DMS79 (cell line): Measurements from ENCODE around the gene ARSD.
"Not testable (repeated sequence)": the region's sequence is repeated elsewhere in the genome, so short reads cannot be mapped to it uniquely, and the experiment has no call there.

ENCODE experiments used
- DNase-seq: peaks from one replicate; lab custom pipeline; 2025; lab: John Stamatoyannopoulos, UW

The ARSD gene

GRCh38 chrX:2892816-2893215 lies 36.3 kb downstream of the ARSD start:
- DNase-seq: no peak

GRCh38 chrX:2890536-2891460 lies 38.3 kb downstream of the ARSD start:
- DNase-seq: not testable (repeated sequence)

GRCh38 chrX:2889706-2890490 lies 39.2 kb downstream of the ARSD start:
- DNase-seq: not testable (repeated sequence)

GRCh38 chrX:2889045-2889605 lies 40.0 kb downstream of the ARSD start:
- DNase-seq: no peak

GRCh38 chrX:2888309-2888708 lies 40.8 kb downstream of the ARSD start:
- DNase-seq: no peak

- DNase-seq: no peak
These were observed 45.4 kb downstream of the ARSD start for GRCh38 chrX:2883770-2884169.

- DNase-seq: no peak
These were observed 49.5 kb downstream of the ARSD start for GRCh38 chrX:2879670-2880069.

GRCh38 chrX:2878563-2878962 lies 50.6 kb downstream of the ARSD start:
- no peak for DNase-seq

GRCh38 chrX:2875798-2876399 lies 53.2 kb downstream of the ARSD start:
- no peak for DNase-seq

GRCh38 chrX:2875136-2875481 lies 54.0 kb downstream of the ARSD start:
- no peak for DNase-seq

GRCh38 chrX:2874222-2875135 lies 54.7 kb downstream of the ARSD start:
- no peak for DNase-seq

GRCh38 chrX:2872671-2873277 lies 56.4 kb downstream of the ARSD start:
- no peak for DNase-seq

- no peak for DNase-seq
These were observed 57.3 kb downstream of the ARSD start for GRCh38 chrX:2871831-2872230.

- no peak for DNase-seq
These were observed 58.5 kb downstream of the ARSD start for GRCh38 chrX:2870650-2871049.

GRCh38 chrX:2867206-2867605 lies 61.9 kb downstream of the ARSD start:
- DNase-seq: no peak

- DNase-seq: no peak
These were observed 65.5 kb downstream of the ARSD start for GRCh38 chrX:2863646-2864045.

GRCh38 chrX:2862404-2862803 lies 66.7 kb downstream of the ARSD start:
- no peak for DNase-seq

GRCh38 chrX:2859197-2859797 lies 69.8 kb downstream of the ARSD start:
- no peak for DNase-seq

GRCh38 chrX:2857566-2857965 lies 71.6 kb downstream of the ARSD start:
- DNase-seq: no peak

- DNase-seq: no peak
These were observed 73.4 kb downstream of the ARSD start for GRCh38 chrX:2855761-2856160.

GRCh38 chrX:2854918-2855317 lies 74.2 kb downstream of the ARSD start:
- DNase-seq: no peak
